Pancreas (tissue), 10 donors: ENCODE measurements around the gene TATDN2. TPM values are rescaled to one million over a fixed set of nuclear protein-coding genes. Genes with fewer than 3 reads are reported as not detected.

Source experiments
- ATAC-seq, 4 donors: fragments of 200-7000 bp; cut with Tn5 transposase; one replicate each; pipeline versions ENCODE4 v1.8.0 to v1.9.1; 2020; ENCODE audit warnings: mild to moderate bottlenecking in 4 of 4, moderate library complexity in 4 of 4
- DNase-seq, 6 donors: peaks; one replicate each; pipeline ENCODE4 v3.0.0-alpha.2; 2020
- FAIRE-seq: peaks from 2 replicates; lab custom pipeline; 2012; peaks lifted over from hg19 to GRCh38; lab: Jason Lieb, UNC
- H3K27ac ChIP-seq, 4 donors: fragments of 200-600 bp; sonication (generic); 1 replicate in 3 of 4; 2 replicates in 1 of 4; pipeline versions ENCODE4 v1.5.0 to v1.8.0; 2020
- H3K27me3 ChIP-seq, 4 donors: fragments of 200-600 bp; one replicate each; pipeline ENCODE4 v1.8.0; 2021
- H3K36me3 ChIP-seq, 3 donors: fragments of 200-600 bp; sonication (generic) in 1 of 3; one replicate each; pipeline versions ENCODE4 v1.5.0 to v1.8.0; 2020 to 2021
- H3K4me1 ChIP-seq, 3 donors: fragments of 200-600 bp; one replicate each; pipeline ENCODE4 v1.8.0; 2021
- H3K4me3 ChIP-seq, 4 donors: fragments of 200-600 bp; sonication (generic) in 2 of 4; one replicate each; pipeline versions ENCODE4 v1.5.0 to v1.8.0; 2020 to 2021
- H3K9me3 ChIP-seq, 4 donors: fragments of 200-600 bp; one replicate each; pipeline ENCODE4 v1.8.0; 2021
- CTCF ChIP-seq, 4 donors: fragments of 200-600 bp; sonication (generic) in 3 of 4; IDR thresholded peaks; one replicate each; pipeline versions ENCODE4 v1.5.0 to v1.8.0; 2021; ENCODE audit warnings: antibody characterized with exemption in 4 of 4
- whole genome bisulfite sequencing, 2 donors: extraction: QIAGEN DNeasy Blood & Tissue Kit; methylation state at CpG; one replicate each; pipeline ENCODE4 v1.1.7; 2013; 5-methylcytosine and 5-hydroxymethylcytosine counted together
- intact Hi-C, 3 donors: fragments of 100-400 bp; cut with DNase I; formaldehyde crosslinking; loops; one replicate each; pipeline versions ENCODE4 v1.11.1 to v1.14.2; 2022
- polyA plus RNA-seq, 2 donors: library from polyadenylated mRNA; stranded (reverse); fragments of 200-250 nt; gene quantifications; one replicate each; pipeline ENCODE4 v1.2.3, GENCODE V29; 2013
- total RNA-seq, 6 donors: library from RNA; stranded (reverse); fragmentation: NEBNext Ultra II Directional in 4 of 6; extraction: Animal tissue kit (Norgen Biotek cat#: 25700) in 4 of 6; gene quantifications; one replicate each; pipeline versions ENCODE4 v1.2.1 to v1.2.4, GENCODE V29; 2021 to 2023
- donor health status: healthy with polysubstance abuse.
- donor health status: DM: no; HTN: no; CAD: no; lungs with moderate emphysema.
- donor health status: DM: no; HTN: no; CAD: no.
- donor health status: control.
- donor health status: control.
- donor health status: Bipolar disorder and iron deficiency.
- donor health status: DM: yes; HTN: yes; CAD: no.
- donor health status: DM: no; HTN: no; CAD: no.
- donor health status: DM: no; HTN: no; CAD: no.
- donor health status: DM: yes; HTN: yes; CAD: no.

The TATDN2 gene
- total and polyA plus RNA-seq, 8 donors, result 9.2 to 23.1 (median 15.1) TPM

DNA sequence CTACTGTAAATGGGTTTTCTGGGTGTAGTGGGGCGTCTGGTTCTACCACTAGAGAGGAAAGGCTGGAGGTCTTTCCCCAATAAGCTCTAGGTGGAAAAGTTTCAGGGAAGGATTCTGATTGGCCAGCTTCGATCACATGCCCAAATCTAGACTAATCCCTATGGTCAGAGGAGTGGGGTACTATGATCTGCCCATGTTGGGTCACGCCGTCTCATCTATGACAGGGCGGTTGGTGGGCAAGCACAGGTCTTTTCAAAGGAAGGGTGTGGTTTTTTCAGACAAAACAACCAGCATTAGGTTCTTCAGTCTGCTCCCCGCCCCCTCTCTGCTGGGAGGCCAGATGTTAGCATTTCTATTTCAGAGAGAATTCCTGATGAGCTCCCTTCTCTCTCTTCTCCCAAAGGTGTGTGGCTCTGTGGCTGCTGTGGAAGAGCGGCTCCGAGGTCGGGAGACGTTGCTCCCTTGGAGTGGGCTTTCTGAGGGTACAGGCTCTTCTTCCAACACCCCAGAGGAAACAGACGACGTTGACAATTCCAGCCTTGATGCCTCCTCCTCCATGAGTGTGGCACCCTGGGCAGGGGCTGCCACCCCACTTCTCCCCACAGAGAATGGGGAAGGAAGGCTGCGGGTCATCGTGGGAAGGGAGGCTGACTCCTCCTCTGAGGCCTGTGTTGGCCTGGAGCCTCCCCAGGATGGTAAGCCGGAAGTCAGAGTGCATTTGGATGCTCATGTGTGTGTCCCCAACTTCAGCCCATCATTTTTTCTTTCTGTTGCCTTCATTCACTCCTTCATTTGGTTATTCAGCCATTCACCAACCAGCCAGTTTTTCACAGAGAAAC, 9.7 kb upstream of the TATDN2 start:
- Histone ChIP-seq H3K9me3 (no peaks in the 10 kb centered on the region), H3K27ac (no peak overlapping the region), H3K27me3 (no peaks in the 10 kb centered on the region), H3K36me3 (no peaks in the 10 kb centered on the region), H3K4me1 (no peaks in the 10 kb centered on the region), H3K4me3 (no peak overlapping the region)
- intact Hi-C loops, result no loop called here
- WGBS, 2 donors, result 88 to 89% methylated on average over 15 of the region's 15 CpGs
- FAIRE-seq, result no peak
- TF ChIP-seq CTCF (IDR thresholded peaks at IDR 0.05), result no peak
- ATAC-seq, result no peak
- no peak for DNase-seq

- Histone ChIP-seq H3K4me1 (no peaks in the 10 kb centered on the region), H3K9me3 (no peaks in the 10 kb centered on the region), H3K4me3 (no peak overlapping the region), H3K27ac (no peak overlapping the region), H3K27me3 (no peaks in the 10 kb centered on the region), H3K36me3 (no peaks in the 10 kb centered on the region)
- ATAC-seq (no peak), FAIRE-seq (no peak), DNase-seq (no peak)
- no peak for TF ChIP-seq CTCF (IDR thresholded peaks at IDR 0.05)
- 87 to 89% methylated on average over 6 of the region's 6 CpGs for WGBS, 2 donors
- intact Hi-C loops, result no loop called here
These were observed 7.5 kb upstream of the TATDN2 start for GRCh38 chr3:10240799-10241198.

DNA sequence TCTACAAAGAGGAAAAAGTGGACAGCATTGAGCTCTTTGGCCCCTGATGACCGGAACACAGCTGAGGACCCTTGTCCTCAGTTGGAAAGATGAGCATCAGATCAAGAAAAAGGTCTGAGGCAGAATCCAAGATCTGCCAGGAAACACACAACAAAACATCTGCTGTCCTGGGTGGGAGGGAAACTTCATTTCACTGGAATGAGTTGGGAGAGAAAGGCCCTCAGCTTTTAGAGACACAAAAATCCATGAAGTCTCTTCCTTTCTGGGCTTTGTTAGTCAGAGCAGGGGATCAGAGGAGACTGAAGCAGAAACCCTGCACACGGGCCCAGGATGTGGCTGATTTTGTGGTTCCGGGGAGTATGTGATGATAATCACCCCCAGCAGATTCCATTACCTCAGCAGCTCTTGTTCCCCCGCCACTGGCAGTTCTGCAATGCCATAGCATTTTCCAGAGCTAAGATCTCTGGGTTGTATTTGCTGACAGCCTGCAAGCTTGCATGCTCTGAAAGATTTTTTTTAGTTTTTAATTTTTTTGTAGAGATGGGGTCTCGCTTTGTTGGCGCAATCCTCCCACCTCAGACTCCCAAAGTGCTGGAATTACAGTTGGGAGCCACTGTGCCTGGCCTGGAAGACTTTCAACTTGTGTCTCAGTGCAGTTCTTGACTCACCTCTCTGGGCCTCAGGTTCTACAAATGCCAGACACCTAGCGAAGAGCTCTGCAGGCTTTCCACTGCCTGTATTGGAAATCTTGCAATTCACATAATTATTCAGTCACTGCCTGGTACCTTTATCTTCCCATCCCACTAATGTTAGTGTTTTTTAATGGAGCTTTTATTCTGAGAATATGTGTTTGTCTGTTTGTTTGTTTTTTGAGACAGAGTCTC, 5.8 kb upstream of the TATDN2 start:
- Histone ChIP-seq H3K9me3 (no peaks in the 10 kb centered on the region), H3K27ac (peak overlapping the region in 1 of 4 donors; percentile 21), H3K4me1 (no peaks in the 10 kb centered on the region), H3K27me3 (no peaks in the 10 kb centered on the region), H3K36me3 (no peaks in the 10 kb centered on the region), H3K4me3 (no peak overlapping the region)
- FAIRE-seq, result no peak
- ATAC-seq, result peak in 3 of 4 donors; percentile 29 to 72 (median 56)
- DNase-seq, result no peak
- 83 to 84% methylated on average over 7 of the region's 7 CpGs for WGBS, 2 donors
- intact Hi-C loops, result no loop called here
- TF ChIP-seq CTCF (IDR thresholded peaks at IDR 0.05), result no peak

GRCh38 chr3:10244009-10244408, 4.2 kb upstream of the TATDN2 start:
- WGBS, 2 donors, result 86 to 88% methylated on average over 3 of the region's 3 CpGs
- no peaks in the 10 kb centered on the region for H3K36me3 ChIP-seq
- H3K4me3 ChIP-seq, result no peak overlapping the region
- no peaks in the 10 kb centered on the region for H3K9me3 ChIP-seq
- DNase-seq (no peak), ATAC-seq (no peak), FAIRE-seq (no peak)
- intact Hi-C loops, result no loop called here
- no peaks in the 10 kb centered on the region for H3K4me1 ChIP-seq
- TF ChIP-seq CTCF (IDR thresholded peaks at IDR 0.05), result no peak
- no peak overlapping the region for H3K27ac ChIP-seq
- no peaks in the 10 kb centered on the region for H3K27me3 ChIP-seq
